Type B pancreatic cell (in vitro differentiated cells): ENCODE measurements around the gene NID2. TPM values are rescaled to one million over a fixed set of nuclear protein-coding genes. Genes with fewer than 3 reads are reported as not detected.

Experiments
- DNase-seq: peaks from one replicate; pipeline ENCODE4 v3.0.0; 2021; ENCODE audit warnings: mixed read lengths; ENCODE audit not compliant: unreplicated experiment; ENCODE audit errors: extremely low spot score
- H3K27ac Mint-ChIP-seq: 2 replicates; pipeline ENCODE4 v1.8.0; 2021; ENCODE audit warnings: mild to moderate bottlenecking, mixed read lengths
- H3K27me3 Mint-ChIP-seq: 2 replicates; pipeline ENCODE4 v1.8.0; 2021; ENCODE audit warnings: mixed read lengths
- H3K36me3 Mint-ChIP-seq: 2 replicates; pipeline ENCODE4 v1.8.0; 2021; ENCODE audit warnings: mixed read lengths
- H3K4me1 Mint-ChIP-seq: one replicate; pipeline ENCODE4 v1.8.0; 2021; ENCODE audit warnings: mixed read lengths; ENCODE audit not compliant: unreplicated experiment
- H3K4me3 Mint-ChIP-seq: 2 replicates; pipeline ENCODE4 v1.8.0; 2021; ENCODE audit warnings: mild to moderate bottlenecking, mixed read lengths
- H3K9me3 Mint-ChIP-seq: 2 replicates; pipeline ENCODE4 v1.8.0; 2021; ENCODE audit warnings: mixed read lengths
- total RNA-seq: library from RNA; stranded (reverse); gene quantifications from 2 replicates; pipeline ENCODE4 v1.2.1, GENCODE V29; 2021; ENCODE audit warnings: low replicate concordance
- TF ChIP-seq, protein P1 (sequence below): fragments of 200-600 bp; sonication (generic); conservative IDR thresholded peaks from 2 replicates; pipeline ENCODE4 v1.5.0; 2021; ENCODE audit warnings: antibody characterized with exemption, mild to moderate bottlenecking

The NID2 gene
- total RNA-seq, 1 donor from 2014 or later = 65.7 TPM

DNA sequence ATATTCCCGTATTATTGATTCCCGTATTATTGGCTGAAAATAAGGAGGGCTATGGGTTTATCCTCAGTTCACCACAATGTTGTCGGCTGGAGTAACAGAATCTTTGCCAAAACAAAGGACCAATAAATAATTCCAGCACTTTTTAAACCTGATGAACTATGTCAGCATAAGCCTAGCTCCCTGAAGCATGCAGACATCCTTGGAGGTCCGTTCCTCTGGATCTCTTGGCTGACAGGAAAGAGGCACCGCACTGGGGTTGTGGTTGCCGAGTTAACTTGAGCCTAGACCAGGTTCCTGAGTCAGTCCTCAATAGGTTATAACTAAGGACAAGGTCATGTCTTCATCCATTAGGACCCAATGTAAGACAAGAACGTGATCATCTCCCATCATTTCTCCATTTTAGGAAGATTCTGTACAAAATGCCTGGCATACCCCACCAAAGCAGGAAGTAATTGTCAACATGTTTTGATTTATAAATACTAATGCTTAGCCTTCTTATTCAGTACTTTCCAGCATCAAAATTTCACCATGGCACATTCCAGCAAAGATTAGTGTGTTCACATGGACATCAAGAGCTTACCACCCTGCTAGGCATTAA is 36.6 kb downstream of the NID2 start:
- peaks cover 15% of the 10 kb centered on the region for H3K36me3 Mint-ChIP-seq
- no peak overlapping the region for H3K27ac Mint-ChIP-seq

DNA sequence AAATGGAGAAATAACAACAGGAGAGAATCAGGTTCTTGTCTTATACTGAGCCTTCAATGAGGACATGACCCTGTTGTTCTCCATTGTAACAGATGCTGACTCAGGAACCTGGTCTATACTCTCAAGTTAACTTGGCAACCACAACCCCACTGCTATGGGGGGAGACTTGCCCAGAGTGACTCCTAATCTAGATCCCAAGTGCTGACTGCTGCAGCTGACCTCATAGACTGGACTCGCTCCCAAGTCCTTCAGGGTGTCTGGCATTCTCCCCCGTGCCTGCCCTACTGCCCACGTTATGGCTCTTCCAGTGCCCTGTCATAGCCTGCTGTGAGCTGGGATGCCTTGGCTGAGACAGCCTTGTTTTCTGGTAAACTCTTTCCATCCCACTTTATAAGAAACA is 37.1 kb downstream of the NID2 start:
- Mint-ChIP-seq H3K9me3 (peaks cover 5% of the 10 kb centered on the region), H3K4me3 (no peak overlapping the region), H3K27me3 (no peaks in the 10 kb centered on the region), H3K4me1 (peaks cover 27% of the 10 kb centered on the region), H3K36me3 (peaks cover 15% of the 10 kb centered on the region), H3K27ac (no peak overlapping the region)
- TF ChIP-seq, protein P1, sequence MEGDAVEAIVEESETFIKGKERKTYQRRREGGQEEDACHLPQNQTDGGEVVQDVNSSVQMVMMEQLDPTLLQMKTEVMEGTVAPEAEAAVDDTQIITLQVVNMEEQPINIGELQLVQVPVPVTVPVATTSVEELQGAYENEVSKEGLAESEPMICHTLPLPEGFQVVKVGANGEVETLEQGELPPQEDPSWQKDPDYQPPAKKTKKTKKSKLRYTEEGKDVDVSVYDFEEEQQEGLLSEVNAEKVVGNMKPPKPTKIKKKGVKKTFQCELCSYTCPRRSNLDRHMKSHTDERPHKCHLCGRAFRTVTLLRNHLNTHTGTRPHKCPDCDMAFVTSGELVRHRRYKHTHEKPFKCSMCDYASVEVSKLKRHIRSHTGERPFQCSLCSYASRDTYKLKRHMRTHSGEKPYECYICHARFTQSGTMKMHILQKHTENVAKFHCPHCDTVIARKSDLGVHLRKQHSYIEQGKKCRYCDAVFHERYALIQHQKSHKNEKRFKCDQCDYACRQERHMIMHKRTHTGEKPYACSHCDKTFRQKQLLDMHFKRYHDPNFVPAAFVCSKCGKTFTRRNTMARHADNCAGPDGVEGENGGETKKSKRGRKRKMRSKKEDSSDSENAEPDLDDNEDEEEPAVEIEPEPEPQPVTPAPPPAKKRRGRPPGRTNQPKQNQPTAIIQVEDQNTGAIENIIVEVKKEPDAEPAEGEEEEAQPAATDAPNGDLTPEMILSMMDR = no peak
- DNase-seq = no peak

More for the DNA sequence above, 36.6 kb downstream of the NID2 start:
- no peak for DNase-seq
- TF ChIP-seq, protein P1 = no peak
- Mint-ChIP-seq H3K4me3 (no peak overlapping the region), H3K27me3 (no peaks in the 10 kb centered on the region), H3K9me3 (peaks cover 5% of the 10 kb centered on the region), H3K4me1 (peaks cover 27% of the 10 kb centered on the region)

- H3K9me3 Mint-ChIP-seq = peaks cover 5% of the 10 kb centered on the region
- no peak overlapping the region for H3K4me3 Mint-ChIP-seq
- H3K27ac Mint-ChIP-seq = no peak overlapping the region
- no peaks in the 10 kb centered on the region for H3K27me3 Mint-ChIP-seq
- peaks cover 5% of the 10 kb centered on the region for H3K36me3 Mint-ChIP-seq
- no peak for DNase-seq
- H3K4me1 Mint-ChIP-seq = peaks cover 27% of the 10 kb centered on the region
- TF ChIP-seq, protein P1 = no peak
Measured at GRCh38 chr14:52029881-52030280, 39.0 kb downstream of the NID2 start.

GRCh38 chr14:52026901-52027300 is 42.0 kb downstream of the NID2 start:
- TF ChIP-seq, protein P1 = no peak

GRCh38 chr14:52026017-52026660 is 42.7 kb downstream of the NID2 start:
- H3K4me1 Mint-ChIP-seq = no peaks in the 10 kb centered on the region
- TF ChIP-seq, protein P1 = no peak
- peaks cover 3% of the 10 kb centered on the region for H3K27me3 Mint-ChIP-seq
- no peak overlapping the region for H3K4me3 Mint-ChIP-seq
- no peaks in the 10 kb centered on the region for H3K36me3 Mint-ChIP-seq
- no peak for DNase-seq
- peaks cover 3% of the 10 kb centered on the region for H3K9me3 Mint-ChIP-seq
- no peak overlapping the region for H3K27ac Mint-ChIP-seq

More at GRCh38 chr14:52026901-52027300, 42.0 kb downstream of the NID2 start:
- no peaks in the 10 kb centered on the region for H3K36me3 Mint-ChIP-seq
- peaks cover 4% of the 10 kb centered on the region for H3K4me1 Mint-ChIP-seq
- DNase-seq = no peak
- peaks cover 3% of the 10 kb centered on the region for H3K27me3 Mint-ChIP-seq
- peaks cover 3% of the 10 kb centered on the region for H3K9me3 Mint-ChIP-seq
- H3K4me3 Mint-ChIP-seq = no peak overlapping the region
- no peak overlapping the region for H3K27ac Mint-ChIP-seq
